Neural cell (in vitro differentiated cells): Measurements from ENCODE around the gene TFCP2.

Experiments
- EP300 ChIP-seq: fragments of 450-650 bp; conservative IDR thresholded peaks from 2 replicates; pipeline ENCODE4 v1.6.1; 2014; ENCODE audit warnings: antibody characterized with exemption, mild to moderate bottlenecking, moderate library complexity; ENCODE audit not compliant: poor library complexity, severe bottlenecking
- EZH2 ChIP-seq: fragments of 200-600, 300-800 bp; shearing (Covaris generic), sonication (generic); IDR thresholded peaks from 2 replicates; pipeline ENCODE4 v1.6.1; 2014; ENCODE audit warnings: antibody characterized with exemption, low read length, borderline replicate concordance, mild to moderate bottlenecking; ENCODE audit not compliant: insufficient read depth, poor library complexity, severe bottlenecking
- POLR2AphosphoS5 ChIP-seq: IDR thresholded peaks from 2 replicates; pipeline ENCODE4 v1.6.1; 2012
- RAD21 ChIP-seq: fragments of 450-650 bp; conservative IDR thresholded peaks from 2 replicates; pipeline ENCODE4 v1.6.1; 2014; ENCODE audit warnings: antibody characterized with exemption, mild to moderate bottlenecking, moderate library complexity
- TAF1 ChIP-seq: IDR thresholded peaks from 2 replicates; pipeline ENCODE4 v1.6.1; 2012; ENCODE audit warnings: low read depth
- TF ChIP-seq, protein P1 (sequence below): fragments of 450-650 bp; IDR thresholded peaks from 2 replicates; pipeline ENCODE4 v1.5.1; 2014; ENCODE audit warnings: antibody characterized with exemption, mild to moderate bottlenecking, moderate library complexity; ENCODE audit not compliant: poor library complexity, severe bottlenecking
- TF ChIP-seq, protein P2 (sequence below): IDR thresholded peaks from 2 replicates; pipeline ENCODE4 v1.6.1; 2012; ENCODE audit warnings: borderline replicate concordance

GRCh38 chr12:51183816-51184215, 10.9 kb upstream of the TFCP2 start:
- TF ChIP-seq EZH2 (no peak), POLR2AphosphoS5 (no peak), EP300 (no peak), TAF1 (no peak), RAD21 (no peak)
- TF ChIP-seq, protein P1, sequence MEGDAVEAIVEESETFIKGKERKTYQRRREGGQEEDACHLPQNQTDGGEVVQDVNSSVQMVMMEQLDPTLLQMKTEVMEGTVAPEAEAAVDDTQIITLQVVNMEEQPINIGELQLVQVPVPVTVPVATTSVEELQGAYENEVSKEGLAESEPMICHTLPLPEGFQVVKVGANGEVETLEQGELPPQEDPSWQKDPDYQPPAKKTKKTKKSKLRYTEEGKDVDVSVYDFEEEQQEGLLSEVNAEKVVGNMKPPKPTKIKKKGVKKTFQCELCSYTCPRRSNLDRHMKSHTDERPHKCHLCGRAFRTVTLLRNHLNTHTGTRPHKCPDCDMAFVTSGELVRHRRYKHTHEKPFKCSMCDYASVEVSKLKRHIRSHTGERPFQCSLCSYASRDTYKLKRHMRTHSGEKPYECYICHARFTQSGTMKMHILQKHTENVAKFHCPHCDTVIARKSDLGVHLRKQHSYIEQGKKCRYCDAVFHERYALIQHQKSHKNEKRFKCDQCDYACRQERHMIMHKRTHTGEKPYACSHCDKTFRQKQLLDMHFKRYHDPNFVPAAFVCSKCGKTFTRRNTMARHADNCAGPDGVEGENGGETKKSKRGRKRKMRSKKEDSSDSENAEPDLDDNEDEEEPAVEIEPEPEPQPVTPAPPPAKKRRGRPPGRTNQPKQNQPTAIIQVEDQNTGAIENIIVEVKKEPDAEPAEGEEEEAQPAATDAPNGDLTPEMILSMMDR = no peak
- TF ChIP-seq, protein P2, sequence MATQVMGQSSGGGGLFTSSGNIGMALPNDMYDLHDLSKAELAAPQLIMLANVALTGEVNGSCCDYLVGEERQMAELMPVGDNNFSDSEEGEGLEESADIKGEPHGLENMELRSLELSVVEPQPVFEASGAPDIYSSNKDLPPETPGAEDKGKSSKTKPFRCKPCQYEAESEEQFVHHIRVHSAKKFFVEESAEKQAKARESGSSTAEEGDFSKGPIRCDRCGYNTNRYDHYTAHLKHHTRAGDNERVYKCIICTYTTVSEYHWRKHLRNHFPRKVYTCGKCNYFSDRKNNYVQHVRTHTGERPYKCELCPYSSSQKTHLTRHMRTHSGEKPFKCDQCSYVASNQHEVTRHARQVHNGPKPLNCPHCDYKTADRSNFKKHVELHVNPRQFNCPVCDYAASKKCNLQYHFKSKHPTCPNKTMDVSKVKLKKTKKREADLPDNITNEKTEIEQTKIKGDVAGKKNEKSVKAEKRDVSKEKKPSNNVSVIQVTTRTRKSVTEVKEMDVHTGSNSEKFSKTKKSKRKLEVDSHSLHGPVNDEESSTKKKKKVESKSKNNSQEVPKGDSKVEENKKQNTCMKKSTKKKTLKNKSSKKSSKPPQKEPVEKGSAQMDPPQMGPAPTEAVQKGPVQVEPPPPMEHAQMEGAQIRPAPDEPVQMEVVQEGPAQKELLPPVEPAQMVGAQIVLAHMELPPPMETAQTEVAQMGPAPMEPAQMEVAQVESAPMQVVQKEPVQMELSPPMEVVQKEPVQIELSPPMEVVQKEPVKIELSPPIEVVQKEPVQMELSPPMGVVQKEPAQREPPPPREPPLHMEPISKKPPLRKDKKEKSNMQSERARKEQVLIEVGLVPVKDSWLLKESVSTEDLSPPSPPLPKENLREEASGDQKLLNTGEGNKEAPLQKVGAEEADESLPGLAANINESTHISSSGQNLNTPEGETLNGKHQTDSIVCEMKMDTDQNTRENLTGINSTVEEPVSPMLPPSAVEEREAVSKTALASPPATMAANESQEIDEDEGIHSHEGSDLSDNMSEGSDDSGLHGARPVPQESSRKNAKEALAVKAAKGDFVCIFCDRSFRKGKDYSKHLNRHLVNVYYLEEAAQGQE = no peak
